Trophoblast cell (in vitro differentiated cells and primary cell): ENCODE measurements around the gene HBE1.

Experiments
- DNase-seq, 2 donors: peaks; one replicate each; pipeline ENCODE4 v3.0.0-alpha.2; 2016
- H2AFZ ChIP-seq: 2 replicates; pipeline ENCODE4 v1.6.1; 2013; ENCODE audit warnings: low read length, moderate library complexity, mild to moderate bottlenecking; ENCODE audit not compliant: insufficient read depth, poor library complexity
- H2AK5ac ChIP-seq: 2 replicates; pipeline ENCODE4 v1.6.1; 2013; ENCODE audit warnings: mild to moderate bottlenecking, low read length
- H2BK120ac ChIP-seq: 2 replicates; pipeline ENCODE4 v1.6.1; 2013; ENCODE audit warnings: low read length, mild to moderate bottlenecking, moderate library complexity; ENCODE audit not compliant: insufficient read depth, poor library complexity
- H2BK12ac ChIP-seq: 2 replicates; pipeline ENCODE4 v1.6.1; 2013; ENCODE audit warnings: mild to moderate bottlenecking, low read length, moderate library complexity
- H2BK5ac ChIP-seq: 2 replicates; pipeline ENCODE4 v1.6.1; 2013; ENCODE audit warnings: low read length, low read depth, moderate library complexity, mild to moderate bottlenecking; ENCODE audit not compliant: poor library complexity
- H3K14ac ChIP-seq: 2 replicates; pipeline ENCODE4 v1.6.1; 2013; ENCODE audit warnings: mild to moderate bottlenecking, low read length
- H3K18ac ChIP-seq: 2 replicates; pipeline ENCODE4 v1.6.1; 2013; ENCODE audit warnings: mild to moderate bottlenecking, low read length
- H3K23ac ChIP-seq: 2 replicates; pipeline ENCODE4 v1.6.1; 2013; ENCODE audit warnings: low read length
- H3K27ac ChIP-seq: 2 replicates; pipeline ENCODE4 v1.5.1; 2013; ENCODE audit warnings: low read depth, mild to moderate bottlenecking, inconsistent platforms, low read length, moderate library complexity
- H3K27me3 ChIP-seq: 2 replicates; pipeline ENCODE4 v1.6.1; 2013; ENCODE audit warnings: inconsistent platforms, mild to moderate bottlenecking, low read length, moderate library complexity; ENCODE audit not compliant: insufficient read depth
- H3K36me3 ChIP-seq, 2 experiments: 1 replicate in 1 of 2; 2 replicates in 1 of 2; pipeline ENCODE4 v1.6.1; 2013; ENCODE audit warnings: low read length in 2 of 2, mild to moderate bottlenecking in 2 of 2, moderate library complexity in 1 of 2; ENCODE audit not compliant: insufficient read depth in 2 of 2, control insufficient read depth in 1 of 2
- H3K4ac ChIP-seq: 2 replicates; pipeline ENCODE4 v1.6.1; 2013; ENCODE audit warnings: low read depth, mild to moderate bottlenecking, low read length, moderate library complexity
- H3K4me1 ChIP-seq, 2 experiments: 1 replicate in 1 of 2; 2 replicates in 1 of 2; pipeline ENCODE4 v1.6.1; 2013; ENCODE audit warnings: low read length in 2 of 2, mild to moderate bottlenecking in 2 of 2, moderate library complexity in 1 of 2; ENCODE audit not compliant: insufficient read depth in 2 of 2, control insufficient read depth in 1 of 2
- H3K4me2 ChIP-seq: 2 replicates; pipeline ENCODE4 v1.6.1; 2013; ENCODE audit warnings: inconsistent platforms, mild to moderate bottlenecking, low read length, moderate library complexity
- H3K4me3 ChIP-seq: 2 replicates; pipeline ENCODE4 v1.5.1; 2013; ENCODE audit warnings: mild to moderate bottlenecking, low read depth, low read length, inconsistent platforms
- H3K79me1 ChIP-seq: one replicate; pipeline ENCODE4 v1.6.1; 2013; ENCODE audit warnings: low read length
- H3K79me2 ChIP-seq: 2 replicates; pipeline ENCODE4 v1.6.1; 2013; ENCODE audit warnings: low read length, mild to moderate bottlenecking; ENCODE audit not compliant: control insufficient read depth, insufficient read depth, poor library complexity
- H3K9ac ChIP-seq: 2 replicates; pipeline ENCODE4 v1.6.1; 2013; ENCODE audit warnings: mild to moderate bottlenecking, low read length
- H3K9me3 ChIP-seq: 2 replicates; pipeline ENCODE4 v1.6.1; 2013; ENCODE audit warnings: low read depth, mild to moderate bottlenecking, control low read depth, inconsistent platforms, low read length; ENCODE audit not compliant: insufficient read depth
- H4K12ac ChIP-seq: 2 replicates; pipeline ENCODE4 v1.6.1; 2013; ENCODE audit warnings: low read depth, mild to moderate bottlenecking, low read length, moderate library complexity
- H4K8ac ChIP-seq: 2 replicates; pipeline ENCODE4 v1.6.1; 2013; ENCODE audit warnings: low read depth, mild to moderate bottlenecking, low read length, moderate library complexity
- H4K91ac ChIP-seq: one replicate; pipeline ENCODE4 v1.6.1; 2013; ENCODE audit warnings: low read depth, mild to moderate bottlenecking, low read length, moderate library complexity
- WGBS: extraction: QIAGEN DNeasy Blood & Tissue Kit; methylation state at CpG from one replicate; pipeline ENCODE4 v1.1.7; 2013; ENCODE audit warnings: missing lambda C conversion rate; ENCODE audit not compliant: insufficient read length, insufficient coverage; ENCODE audit errors: extremely low coverage; 5-methylcytosine and 5-hydroxymethylcytosine counted together

HBE1 gene

DNA sequence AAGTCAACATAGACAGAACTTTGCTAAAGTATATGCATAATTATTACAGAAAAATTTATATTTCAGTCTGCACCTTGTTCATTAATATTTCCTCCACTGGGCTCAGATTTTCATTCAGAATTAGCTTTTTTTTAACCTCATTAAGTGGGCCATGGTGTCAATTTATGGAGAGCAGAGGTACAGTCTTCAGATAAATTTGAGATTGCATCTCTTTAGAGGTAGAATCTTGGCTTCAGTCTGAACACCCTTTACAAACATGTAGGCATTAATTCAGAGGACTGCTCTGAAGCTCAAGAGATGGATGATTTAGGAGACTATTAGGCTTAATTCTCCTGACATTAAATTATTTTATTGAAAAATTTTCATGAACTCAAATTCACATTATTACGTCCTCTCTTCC, 39.5 kb downstream of the HBE1 start:
- Histone ChIP-seq H4K8ac (no peak overlapping the region), H2AK5ac (no peak overlapping the region), H3K79me1 (no peaks in the 10 kb centered on the region), H3K36me3 (peaks cover 0 to 1% of the 10 kb centered on the region in 2 experiments), H3K9me3 (peaks cover 1% of the 10 kb centered on the region), H3K27me3 (no peaks in the 10 kb centered on the region), H3K4me1 (no peaks in the 10 kb centered on the region), H2BK12ac (no peak overlapping the region), H3K9ac (no peak overlapping the region), H4K91ac (no peak overlapping the region), H3K27ac (no peak overlapping the region), H3K23ac (no peak overlapping the region), H3K4ac (no peak overlapping the region), H3K18ac (no peak overlapping the region), H2AFZ (no peak overlapping the region), H3K4me2 (no peak overlapping the region), H3K79me2 (no peaks in the 10 kb centered on the region), H3K4me3 (no peak overlapping the region), H3K14ac (no peak overlapping the region), H2BK5ac (no peak overlapping the region), H2BK120ac (no peak overlapping the region), H4K12ac (no peak overlapping the region)
- no peak for DNase-seq
- WGBS: 100% methylated on average over 1 of the region's 1 CpG

DNA sequence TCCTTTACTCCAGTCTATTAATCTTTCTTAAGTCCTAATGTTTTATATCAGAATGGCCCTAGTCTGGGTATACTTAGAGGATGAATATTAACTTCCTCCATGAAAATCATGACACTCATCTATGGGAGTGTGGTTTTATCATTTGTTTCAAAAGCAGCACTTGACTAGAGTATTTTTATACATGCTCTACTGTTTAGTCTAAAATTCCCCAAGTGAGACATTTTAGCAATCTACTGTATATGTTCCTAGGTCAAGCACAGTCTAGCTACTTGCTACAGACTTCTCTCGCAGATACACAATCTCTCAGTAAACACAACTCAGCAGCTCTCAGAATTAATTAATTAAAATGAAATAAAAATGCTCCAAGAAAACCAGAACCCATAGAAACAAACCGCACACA, 39.9 kb downstream of the HBE1 start:
- H2BK12ac ChIP-seq: no peak overlapping the region
- H2BK5ac ChIP-seq: no peak overlapping the region
- H3K79me2 ChIP-seq: no peaks in the 10 kb centered on the region
- H3K4ac ChIP-seq: no peak overlapping the region
- no peak overlapping the region for H4K8ac ChIP-seq
- no peak overlapping the region for H4K12ac ChIP-seq
- H2AFZ ChIP-seq: no peak overlapping the region
- no peak for DNase-seq
- H3K36me3 ChIP-seq: peaks cover 0 to 1% of the 10 kb centered on the region in 2 experiments
- no peaks in the 10 kb centered on the region for H3K27me3 ChIP-seq
- no peaks in the 10 kb centered on the region for H3K4me1 ChIP-seq
- H3K4me3 ChIP-seq: no peak overlapping the region
- H2AK5ac ChIP-seq: no peak overlapping the region
- H3K27ac ChIP-seq: no peak overlapping the region
- no peaks in the 10 kb centered on the region for H3K79me1 ChIP-seq
- no peak overlapping the region for H3K4me2 ChIP-seq
- WGBS: no CpG with 5 or more reads among the region's 2 CpGs
- H3K9ac ChIP-seq: no peak overlapping the region
- no peak overlapping the region for H3K18ac ChIP-seq
- H3K14ac ChIP-seq: no peak overlapping the region
- peaks cover 1% of the 10 kb centered on the region for H3K9me3 ChIP-seq
- H2BK120ac ChIP-seq: no peak overlapping the region
- no peak overlapping the region for H3K23ac ChIP-seq
- H4K91ac ChIP-seq: no peak overlapping the region

DNA sequence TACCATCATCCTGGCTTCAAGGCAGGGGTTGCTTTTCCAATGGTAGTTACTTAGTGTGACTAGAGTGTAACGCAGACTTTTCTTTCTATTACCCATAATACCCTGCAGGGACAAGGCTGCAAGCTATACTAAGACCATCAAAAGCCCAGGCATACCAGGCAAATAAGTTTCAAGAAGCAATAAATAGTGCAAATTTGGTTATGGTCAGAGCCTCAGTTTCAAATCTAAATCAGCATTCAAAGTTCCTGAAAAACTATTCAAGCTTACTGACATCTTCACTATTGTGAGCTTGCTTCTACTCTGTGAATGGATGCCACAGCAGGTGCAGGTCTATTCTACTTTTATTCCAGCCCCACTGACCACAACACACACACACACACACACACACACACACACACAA, 40.4 kb downstream of the HBE1 start:
- H3K4ac ChIP-seq: no peak overlapping the region
- no CpG with 5 or more reads among the region's 1 CpG for WGBS
- H3K4me3 ChIP-seq: no peak overlapping the region
- H3K14ac ChIP-seq: no peak overlapping the region
- H2BK5ac ChIP-seq: no peak overlapping the region
- H3K79me2 ChIP-seq: no peaks in the 10 kb centered on the region
- no peak overlapping the region for H4K91ac ChIP-seq
- H3K4me1 ChIP-seq: no peaks in the 10 kb centered on the region
- H3K27me3 ChIP-seq: no peaks in the 10 kb centered on the region
- H3K27ac ChIP-seq: no peak overlapping the region
- H3K4me2 ChIP-seq: no peak overlapping the region
- DNase-seq: no peak
- H2BK12ac ChIP-seq: no peak overlapping the region
- no peak overlapping the region for H2BK120ac ChIP-seq
- peaks cover 1% of the 10 kb centered on the region for H3K9me3 ChIP-seq
- H3K79me1 ChIP-seq: no peaks in the 10 kb centered on the region
- H3K36me3 ChIP-seq: peaks cover 0 to 1% of the 10 kb centered on the region in 2 experiments
- no peak overlapping the region for H3K18ac ChIP-seq
- no peak overlapping the region for H4K8ac ChIP-seq
- H4K12ac ChIP-seq: no peak overlapping the region
- H3K9ac ChIP-seq: no peak overlapping the region
- H2AFZ ChIP-seq: no peak overlapping the region
- no peak overlapping the region for H3K23ac ChIP-seq
- H2AK5ac ChIP-seq: no peak overlapping the region

DNA sequence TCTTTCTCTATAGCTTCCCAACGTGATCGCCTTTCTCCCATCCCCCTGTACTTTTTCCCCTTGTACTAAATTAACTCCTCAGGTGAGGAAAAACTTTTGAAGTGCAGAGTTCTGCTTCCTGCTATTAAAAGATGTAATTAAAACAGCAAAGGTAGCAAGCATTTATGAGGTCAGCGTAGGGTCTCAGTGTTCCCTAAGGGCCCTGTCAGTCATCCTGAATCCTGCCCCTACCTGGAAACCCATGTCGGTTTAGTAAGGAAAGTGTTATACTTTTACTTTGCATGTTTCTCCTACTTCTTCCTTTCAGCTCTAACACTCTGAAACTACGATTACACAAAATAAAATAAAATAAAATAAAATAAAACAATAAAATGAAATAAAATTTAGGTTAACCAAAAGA, 41.6 kb downstream of the HBE1 start:
- H3K79me1 ChIP-seq: no peaks in the 10 kb centered on the region
- H3K23ac ChIP-seq: no peak overlapping the region
- peaks cover 1% of the 10 kb centered on the region for H3K9me3 ChIP-seq
- H4K91ac ChIP-seq: no peak overlapping the region
- no peaks in the 10 kb centered on the region for H3K79me2 ChIP-seq
- no peak overlapping the region for H3K4ac ChIP-seq
- H2AFZ ChIP-seq: no peak overlapping the region
- H3K27me3 ChIP-seq: no peaks in the 10 kb centered on the region
- H3K18ac ChIP-seq: no peak overlapping the region
- H2BK5ac ChIP-seq: no peak overlapping the region
- H4K8ac ChIP-seq: no peak overlapping the region
- no peak overlapping the region for H3K27ac ChIP-seq
- no peak overlapping the region for H3K4me3 ChIP-seq
- no peak overlapping the region for H3K4me2 ChIP-seq
- H3K9ac ChIP-seq: no peak overlapping the region
- H2BK120ac ChIP-seq: no peak overlapping the region
- H2BK12ac ChIP-seq: no peak overlapping the region
- H4K12ac ChIP-seq: no peak overlapping the region
- no peak overlapping the region for H2AK5ac ChIP-seq
- WGBS: 100% methylated on average over 2 of the region's 5 CpGs
- no peaks in the 10 kb centered on the region for H3K4me1 ChIP-seq
- no peak overlapping the region for H3K14ac ChIP-seq
- no peak for DNase-seq
- H3K36me3 ChIP-seq: no peaks in the 10 kb centered on the region
